ENCODE results near the gene ABHD5.

The ABHD5 gene

DNA sequence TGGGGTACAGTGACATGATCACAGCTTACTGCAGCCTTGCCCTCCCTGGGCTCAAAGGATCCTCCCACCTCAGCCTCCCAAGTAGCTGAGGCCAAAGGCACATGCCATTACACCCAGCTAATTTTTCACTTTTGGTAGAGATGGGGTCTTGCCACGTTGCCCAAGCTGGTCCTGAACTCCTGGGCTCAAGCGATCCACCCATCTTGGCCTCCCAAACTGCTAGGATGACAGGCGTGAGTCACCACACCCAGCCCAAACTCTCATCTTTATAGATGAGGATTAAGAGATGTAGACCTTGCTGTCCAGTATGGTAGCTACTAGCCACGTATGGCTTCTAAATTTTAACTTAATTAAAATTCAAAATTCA is 4.4 kb upstream of the ABHD5 start:
- DNase-seq: no peak

DNA sequence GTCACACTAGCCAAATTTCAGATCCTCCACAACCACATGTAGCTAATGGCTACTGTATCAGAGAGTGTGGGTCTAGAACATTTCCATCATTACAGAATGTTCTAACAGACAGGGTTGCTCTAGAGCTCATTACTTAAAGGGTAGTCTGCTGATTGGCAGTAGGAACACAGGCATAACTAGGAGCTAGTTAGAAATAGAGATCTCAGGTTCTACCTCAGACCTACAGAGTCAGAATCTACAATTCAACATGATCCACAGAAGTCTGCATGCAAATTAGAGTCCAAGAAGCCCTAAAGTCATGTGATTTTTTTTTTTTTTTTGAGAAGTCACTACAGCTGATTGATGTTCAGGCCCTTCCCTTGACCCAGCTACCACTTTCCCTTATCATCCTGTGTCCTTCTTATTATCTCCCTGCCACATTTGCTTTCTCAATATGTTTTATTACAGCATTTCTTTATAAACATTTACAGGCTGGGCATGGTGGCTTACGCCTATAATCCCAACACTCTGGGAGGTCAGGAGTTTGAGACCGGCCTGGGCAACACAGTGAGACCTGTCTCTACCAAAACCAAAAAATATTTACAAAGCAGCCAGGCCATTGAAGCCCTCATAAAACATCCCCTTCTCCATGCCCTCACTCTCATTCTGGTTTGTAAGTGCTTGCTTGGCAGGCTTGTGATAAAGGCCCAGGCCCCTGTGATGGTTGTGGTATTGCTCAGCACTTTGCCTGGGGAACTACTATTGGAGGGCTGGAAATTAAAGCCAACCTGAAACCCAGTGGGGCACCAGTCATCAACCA is 3.8 kb upstream of the ABHD5 start:
- DNase-seq: no peak

DNA sequence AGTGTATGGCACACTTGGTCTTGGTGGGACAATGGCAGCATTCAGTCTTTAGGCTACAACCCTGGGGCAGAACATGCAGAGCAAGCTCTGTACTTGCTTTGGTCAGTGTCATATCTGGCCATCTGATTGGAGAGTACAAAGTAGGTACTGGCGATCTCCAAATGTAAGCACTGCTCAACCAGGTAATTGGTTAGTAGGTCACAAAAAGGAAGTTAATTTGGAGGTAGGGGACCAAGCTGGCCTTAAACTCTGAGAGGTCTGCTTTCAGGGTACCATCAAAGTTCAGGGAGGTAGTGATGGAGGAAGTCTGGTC is 3.3 kb upstream of the ABHD5 start:
- DNase-seq: no peak

DNA sequence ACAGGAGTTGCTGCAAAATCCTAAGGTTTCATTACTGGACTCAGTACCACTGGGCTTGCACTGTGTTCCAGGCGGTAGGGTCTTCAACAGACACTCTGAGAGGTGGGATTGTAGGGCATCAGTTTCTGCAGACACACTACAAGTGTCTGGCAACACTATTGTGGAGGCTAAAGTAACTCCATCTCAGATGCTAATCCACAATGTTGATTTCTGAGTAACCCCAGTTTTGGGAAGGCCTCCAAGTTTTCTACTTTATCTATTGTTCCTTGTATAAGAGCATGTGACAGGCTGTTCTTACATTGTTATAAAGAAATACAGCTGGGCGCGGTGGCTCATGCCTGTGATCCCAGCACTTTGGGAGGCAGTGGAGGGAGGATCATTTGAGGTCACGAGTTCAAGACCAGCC is 2.5 kb upstream of the ABHD5 start:
- no peak for DNase-seq

DNA sequence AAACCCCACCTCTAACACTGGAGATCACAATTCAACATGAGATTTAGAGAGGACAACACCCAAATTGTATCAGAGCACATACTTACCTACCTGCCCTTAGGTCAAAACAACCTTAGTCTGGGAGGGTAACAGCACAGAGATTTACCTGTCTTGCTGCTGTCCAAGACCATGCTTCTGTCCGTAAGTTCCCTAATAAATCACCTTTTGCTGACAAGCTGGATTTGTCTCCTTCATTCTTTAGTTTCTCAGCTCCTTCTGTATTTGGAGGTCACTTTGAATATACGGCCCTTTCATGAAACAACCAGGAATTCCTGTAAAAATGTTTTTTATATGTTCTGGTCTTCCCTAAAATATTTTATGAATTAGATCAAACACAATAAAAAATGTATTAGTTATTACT is 1.6 kb upstream of the ABHD5 start:
- no peak for DNase-seq

DNA sequence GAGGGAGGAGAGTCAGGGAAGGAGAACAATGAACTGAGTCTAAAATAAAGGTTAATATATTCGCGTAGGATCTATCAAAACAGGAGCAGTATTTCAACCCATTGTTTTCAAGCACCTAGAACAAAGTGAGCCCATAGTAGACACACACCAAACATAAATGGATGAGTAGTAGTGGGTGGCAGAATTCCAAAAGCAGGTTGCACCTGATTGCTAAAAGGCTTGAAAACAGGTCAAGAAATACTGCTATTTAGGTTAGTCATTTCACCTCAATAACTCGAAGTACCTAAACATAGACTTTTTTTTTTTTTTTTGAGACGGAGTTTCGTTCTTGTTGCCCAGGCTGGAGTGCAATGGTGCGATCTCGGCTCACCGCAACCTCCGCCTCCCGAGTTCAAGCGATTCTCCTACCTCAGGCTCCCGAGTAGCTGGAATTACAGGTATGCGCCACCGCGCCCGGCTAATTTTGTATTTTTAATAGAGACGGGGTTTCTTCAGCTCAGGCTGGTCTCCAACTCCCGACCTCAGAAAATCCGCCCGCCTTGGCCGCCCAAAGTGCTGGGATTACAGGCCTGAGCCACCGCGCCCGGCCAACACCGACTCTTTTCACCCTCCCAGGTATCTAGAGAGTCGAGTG is 855 bp upstream of the ABHD5 start:
- no peak for DNase-seq

DNA sequence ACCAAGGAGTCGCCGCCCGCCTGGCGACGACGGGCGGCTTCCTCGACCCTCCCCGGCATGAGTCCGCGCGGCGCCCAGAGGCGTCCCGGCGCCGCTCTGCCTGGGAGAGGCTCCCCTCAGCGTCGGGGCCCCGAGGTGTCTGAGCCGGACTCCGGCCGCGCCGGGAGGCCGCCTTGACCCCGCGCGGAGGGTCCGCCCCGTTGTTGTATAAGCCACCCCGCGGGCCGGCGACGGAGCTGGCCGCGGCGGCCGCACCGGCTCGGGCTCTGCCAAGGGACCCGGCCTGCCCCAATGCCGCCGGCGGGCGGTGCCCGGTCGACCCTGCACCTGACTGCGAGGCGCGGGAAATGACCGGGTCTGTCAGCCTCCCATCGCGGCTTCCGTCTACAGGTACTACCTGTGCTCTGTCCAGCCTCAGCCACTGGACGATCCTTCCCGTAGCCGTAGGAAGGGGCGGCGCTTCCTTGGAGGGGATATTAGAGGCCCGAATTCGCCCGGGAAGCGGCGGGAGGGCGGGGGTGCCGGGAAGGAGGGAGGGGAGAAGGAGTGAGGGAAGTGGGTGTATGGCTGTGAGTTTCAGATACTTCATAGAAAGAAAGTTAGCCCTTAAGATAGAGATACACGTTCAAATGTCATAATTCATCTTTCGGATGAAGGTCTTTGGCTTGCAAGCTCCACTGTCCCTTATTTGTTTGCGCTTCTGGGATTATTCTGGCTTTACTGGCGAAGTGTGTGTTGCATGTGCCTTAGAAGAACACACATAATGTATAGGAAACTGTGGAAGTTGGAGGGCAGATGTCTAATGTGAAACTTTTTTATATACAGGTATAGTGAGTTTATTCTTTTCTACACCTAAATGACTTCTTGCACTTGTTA is 620 bp downstream of the ABHD5 start:
- peak; percentile 55 for DNase-seq

DNA sequence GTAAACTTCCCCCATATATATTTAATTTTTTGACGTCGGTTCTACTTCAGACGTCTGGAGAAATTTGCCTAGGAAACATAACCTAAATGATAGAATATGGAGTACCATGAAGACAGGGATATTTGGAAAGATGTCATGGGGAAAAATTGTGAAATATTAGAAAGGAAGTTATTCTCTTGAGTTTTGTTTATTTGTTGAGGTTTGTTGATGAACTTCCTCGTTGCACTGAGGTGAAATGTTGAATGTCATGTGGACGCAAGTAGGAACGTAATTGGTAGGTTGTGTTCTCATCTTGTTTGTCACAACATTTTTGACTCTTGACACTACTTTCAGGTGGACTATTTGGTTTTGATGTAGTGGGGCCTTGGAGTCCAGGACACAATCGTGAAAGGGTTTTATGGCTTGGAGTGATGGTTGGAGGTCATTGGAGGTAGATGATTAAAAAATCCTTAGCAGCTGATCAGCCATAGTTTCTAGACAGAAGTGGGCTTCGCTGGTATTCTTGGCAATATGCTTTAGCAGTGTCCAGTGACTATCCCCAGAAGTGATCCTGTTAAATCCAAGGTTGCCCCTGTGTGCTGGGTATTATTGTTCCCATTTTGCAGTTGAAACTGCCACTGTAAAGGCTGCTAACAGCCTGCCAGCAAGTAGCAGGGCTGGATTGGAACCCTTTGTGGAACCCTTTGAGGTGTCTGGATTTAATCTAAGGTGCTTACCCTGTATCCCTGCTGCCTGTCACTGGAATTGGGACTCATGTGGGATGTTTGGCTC is 1.5 kb downstream of the ABHD5 start:
- DNase-seq: no peak

DNA sequence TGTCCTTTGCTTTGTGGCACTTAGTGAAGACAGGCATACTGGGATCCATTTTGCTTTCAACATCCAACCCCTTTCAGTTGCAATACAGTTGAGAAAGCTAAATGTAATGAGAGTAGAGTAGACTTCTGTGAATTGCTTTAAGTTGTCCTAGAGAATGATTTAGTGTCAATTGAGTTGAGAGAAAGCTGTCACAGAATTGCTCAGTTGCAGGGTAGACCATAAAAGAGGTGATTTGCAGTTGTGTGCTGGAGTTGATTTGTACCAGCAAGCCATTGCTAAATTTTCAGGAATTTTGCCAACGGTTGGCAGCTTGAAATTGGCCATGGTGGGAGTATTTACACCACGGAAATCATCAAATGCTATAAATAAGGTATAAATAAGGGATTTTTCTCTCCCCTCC is 2.2 kb downstream of the ABHD5 start:
- no peak for DNase-seq

DNA sequence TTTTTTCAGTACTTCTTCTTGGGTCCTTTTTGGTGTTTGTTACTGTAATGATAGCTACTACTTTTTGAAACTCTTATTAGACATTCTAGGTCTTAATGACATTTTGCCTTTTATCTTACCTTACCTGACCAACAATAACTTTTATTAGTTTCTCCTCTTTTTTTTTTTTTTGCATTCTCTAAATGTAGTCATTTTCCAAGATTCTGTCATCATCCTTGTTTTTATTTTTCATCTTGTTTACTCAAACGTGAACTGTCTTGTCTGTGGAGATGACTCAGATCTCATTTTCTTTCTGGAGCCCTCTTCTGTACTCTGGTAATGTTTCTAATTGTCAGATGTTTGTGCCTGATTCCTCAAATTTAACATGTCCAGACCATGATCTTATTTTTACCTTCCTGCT is 2.9 kb downstream of the ABHD5 start:
- no peak for DNase-seq

DNA sequence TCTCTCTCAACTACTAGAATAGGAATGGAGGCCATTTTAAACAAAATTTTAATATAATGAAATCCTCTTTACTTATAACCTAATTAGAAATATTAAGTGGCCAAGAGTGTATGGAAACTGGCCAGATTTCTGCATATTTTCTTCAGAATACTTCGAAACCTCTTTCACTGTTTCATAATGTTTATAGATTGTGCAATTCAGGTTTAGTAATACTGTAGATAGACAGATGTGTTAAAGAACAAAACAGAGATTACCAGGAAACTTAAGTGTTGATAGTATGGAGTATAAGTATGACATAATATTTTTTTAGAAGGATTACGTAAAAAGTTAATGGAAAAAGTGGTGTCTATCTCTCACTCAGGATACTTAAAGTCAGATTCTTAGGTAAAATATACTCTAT is 4.7 kb downstream of the ABHD5 start:
- no peak for DNase-seq

DNA sequence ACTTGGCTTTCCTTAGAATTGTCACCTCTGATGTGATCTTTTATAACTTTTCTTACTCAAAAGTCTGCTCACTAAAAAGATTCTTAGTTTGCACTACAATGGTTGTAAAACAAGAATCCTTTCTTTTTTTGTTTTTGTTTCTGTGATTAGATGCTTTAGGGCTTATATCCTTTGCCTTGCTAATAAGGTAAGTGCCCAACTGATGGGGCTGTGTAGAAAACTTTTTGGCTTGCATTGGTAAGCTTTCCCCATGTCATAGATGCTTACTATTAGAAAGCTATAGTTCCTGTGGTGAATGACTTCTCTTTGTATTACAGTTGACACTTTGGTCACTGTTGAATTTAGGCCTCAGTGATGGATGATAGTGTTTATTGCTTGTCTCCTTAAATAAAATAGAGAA is 5.1 kb downstream of the ABHD5 start:
- no peak for DNase-seq

DNA sequence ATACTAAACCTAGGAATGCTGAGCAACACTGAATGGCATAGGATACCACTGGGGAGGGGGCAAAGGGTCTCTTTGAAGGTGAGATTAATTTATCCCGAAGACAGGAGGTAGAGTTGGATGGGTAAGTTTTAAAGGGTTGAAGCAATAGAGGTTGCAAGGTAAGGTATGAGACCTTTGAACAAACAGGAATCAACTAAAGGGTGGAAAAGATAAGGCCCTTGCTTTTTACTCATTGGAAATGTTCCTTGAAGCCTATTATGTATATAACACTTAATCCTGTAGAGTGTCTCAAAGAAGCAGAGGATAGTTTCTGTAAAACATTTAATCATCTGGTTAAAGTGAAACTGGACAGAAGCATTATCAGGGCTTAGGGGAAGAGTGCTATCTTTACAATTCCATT is 5.7 kb downstream of the ABHD5 start:
- DNase-seq: no peak

DNA sequence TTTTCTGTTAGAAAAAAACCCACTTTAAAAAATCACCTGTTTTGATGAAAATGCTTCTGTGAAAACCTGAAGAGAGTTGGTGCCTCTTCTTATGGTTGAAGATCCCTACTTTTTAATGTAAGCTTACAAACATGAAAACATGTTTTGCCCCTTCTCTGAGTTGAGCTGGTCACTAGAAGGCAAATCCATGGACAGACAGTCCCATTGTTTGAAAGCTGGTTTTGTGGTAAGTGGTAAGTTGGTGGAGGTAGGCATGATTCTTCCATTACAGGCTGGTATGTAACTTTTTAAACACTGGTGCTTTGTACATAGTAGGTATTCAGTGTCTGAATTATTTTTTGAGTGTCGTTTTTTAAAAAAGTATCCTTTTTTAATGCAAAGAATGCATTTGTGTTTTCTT is 6.1 kb downstream of the ABHD5 start:
- DNase-seq: no peak

DNA sequence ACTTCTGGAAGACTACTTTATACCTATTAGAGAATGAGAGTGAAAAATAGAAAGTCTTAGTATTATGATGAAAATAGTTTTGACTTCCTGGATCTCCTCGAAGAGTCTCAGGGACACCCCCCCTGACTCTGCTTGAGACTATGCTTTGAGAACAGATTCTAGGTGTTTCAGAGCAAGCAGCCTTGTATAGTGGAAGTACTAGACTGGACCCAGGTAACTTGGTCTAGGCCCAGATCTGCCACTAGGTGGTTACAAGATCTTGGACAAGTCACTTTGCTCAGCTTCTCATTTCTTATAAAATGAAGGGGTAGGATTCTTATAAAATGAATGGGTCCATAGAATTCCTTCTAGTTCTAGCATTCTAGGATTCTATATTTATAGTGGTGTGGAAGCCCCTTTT is 9.1 kb downstream of the ABHD5 start:
- peak; percentile 13 for DNase-seq

DNA sequence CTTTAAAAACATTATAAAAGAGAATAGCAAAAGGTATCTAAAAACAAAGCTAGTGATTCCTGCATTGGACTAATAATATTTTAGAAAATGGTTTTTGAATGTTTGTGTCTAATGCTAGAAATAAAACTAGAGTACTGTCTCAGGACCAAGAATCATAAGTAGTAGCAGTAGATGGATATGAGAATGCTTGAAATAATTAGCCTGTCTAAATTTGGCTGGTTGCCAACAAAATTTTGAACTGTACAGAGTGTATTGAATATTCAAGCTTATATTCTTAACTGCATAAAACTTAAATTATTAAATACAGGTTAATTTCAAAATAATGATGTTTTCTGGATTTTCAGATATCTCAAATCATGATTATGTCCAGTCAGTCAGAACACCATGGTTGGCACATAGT is 14.0 kb downstream of the ABHD5 start:
- no peak for DNase-seq

DNA sequence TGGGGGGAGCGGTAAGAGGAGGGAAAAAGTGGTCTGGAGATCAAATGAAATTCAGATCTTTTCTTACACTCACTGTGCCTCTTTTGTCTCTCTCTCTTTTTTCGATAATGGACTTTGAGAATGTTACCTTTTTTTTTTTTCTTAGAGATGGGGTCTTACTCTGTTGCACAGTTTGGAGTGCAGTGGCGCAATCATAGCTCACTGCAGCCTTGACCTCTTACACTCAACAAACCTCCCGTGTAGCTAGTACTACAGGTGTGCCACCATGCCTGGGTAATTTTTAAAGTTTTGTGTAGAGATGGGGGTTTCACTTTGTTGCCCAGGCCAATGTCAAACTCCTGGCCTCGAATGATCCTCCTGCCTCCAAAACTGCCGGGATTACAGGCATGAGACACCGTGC is 15.6 kb downstream of the ABHD5 start:
- no peak for DNase-seq

DNA sequence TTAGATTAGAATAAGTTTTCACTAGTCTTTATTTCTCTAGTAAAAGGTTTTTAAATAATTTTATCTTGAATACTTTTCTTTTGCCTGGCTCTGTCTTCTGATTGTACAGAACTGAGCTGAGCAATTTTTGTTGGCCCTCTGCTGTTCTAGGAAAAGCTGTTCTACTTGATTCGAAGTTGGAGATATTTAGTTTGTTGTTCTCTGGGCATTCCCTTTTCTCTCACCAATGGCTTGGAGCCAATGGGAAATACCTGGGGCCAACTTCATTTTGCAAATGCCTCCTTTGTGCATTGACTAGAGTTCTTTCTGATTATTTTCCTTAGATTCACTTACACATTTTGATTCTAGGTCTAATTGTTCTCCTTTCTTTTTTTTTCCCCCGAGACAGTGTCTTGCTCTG is 16.5 kb downstream of the ABHD5 start:
- DNase-seq: no peak

DNA sequence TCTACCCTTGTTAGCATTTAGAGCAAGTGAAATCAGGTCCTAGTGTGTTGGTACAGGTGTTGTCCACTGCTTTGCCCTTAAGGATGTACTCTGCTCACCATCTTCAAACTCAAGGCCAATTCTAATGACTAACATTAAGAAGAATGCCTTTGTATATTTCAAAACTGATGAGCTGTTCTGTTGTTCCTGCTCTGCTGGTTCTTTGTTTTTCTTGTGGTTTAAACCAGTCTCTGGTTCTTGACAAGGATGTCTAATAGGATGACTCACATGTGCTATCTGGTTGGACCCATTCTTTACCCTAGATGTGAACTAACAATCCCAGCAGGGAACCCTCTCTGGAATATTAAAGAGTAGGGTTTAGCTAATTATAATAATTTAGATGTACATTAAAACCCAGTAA is 17.3 kb downstream of the ABHD5 start:
- DNase-seq: no peak

DNA sequence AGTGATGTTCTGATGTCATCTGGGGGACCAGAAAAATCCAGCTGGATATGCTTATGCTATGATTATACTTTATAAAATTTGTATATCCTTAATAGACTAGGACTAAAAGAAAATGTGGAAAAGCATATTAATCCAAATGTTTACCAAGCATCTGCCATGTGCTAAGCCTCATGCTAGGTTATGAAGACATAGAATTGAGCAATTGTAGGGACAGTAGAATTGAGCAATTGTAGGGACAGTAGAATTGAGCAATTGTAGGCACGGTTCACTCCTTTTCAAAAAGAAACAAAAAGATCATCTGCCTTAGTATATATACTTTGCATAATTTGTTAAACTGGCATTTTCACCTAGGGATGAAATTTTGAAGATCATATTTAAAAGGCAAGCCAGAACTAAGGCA is 18.3 kb downstream of the ABHD5 start:
- DNase-seq: no peak

DNA sequence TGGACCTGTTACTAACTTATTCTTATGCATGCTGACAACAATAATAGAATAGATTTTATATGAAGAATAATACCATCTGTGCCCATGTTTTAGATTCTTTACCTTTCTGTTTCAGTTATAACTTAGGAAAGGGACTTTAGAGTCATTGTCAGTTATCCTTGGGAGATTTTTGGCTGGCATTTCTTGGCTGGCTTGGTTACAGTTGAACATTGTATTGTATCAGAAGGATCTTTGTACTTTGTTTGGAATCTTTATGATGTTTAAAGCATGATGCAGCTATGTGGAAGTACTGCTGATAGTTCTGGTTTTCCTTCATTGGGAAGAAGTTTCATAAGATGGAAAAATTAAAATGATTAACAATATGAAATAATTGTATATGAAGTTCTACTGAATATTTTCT is 19.9 kb downstream of the ABHD5 start:
- DNase-seq: no peak

DNA sequence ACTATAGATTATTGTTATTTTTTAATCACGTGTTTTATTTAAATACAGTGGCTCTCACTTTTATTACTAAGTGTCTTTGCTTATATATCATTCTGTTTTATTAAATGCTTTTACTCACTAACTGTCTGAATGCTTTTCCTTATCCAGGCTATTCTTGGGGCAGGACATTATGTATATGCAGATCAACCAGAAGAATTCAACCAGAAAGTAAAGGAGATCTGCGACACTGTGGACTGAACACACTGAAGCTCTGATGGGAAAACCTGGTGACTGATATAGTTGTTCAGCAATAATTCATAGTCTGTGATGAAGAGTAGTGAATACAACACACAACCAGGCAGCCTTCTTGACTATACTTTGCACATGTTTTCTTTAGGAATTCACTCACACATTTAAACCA is 27.6 kb downstream of the ABHD5 start:
- DNase-seq: no peak

DNA sequence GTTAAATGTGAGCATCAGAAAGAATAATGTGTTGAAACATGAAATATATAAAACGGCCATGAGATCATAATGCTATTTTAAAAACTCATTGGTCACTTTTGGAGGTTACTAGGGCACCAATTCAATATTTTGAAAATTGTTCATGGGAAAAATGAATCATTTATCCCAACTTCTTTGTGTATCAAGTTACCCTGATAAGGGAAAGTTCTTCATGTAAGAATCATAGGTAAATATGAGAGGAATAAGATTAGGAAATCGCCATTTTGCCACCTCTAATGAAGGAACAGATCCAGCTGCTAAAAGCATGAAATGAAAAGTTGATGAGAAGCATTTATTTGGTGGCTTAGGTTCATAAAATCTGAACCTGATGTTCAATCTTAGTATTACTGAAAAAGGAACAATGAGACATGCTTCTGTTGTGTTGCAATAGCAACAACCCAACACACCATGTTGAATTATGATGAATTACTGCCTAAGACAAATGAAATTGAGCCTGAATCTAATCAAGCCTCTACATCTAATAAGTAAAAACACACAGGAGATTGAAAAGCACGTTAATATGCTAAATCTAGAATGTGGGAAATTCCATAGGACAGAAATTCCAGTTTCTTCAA is 32.5 kb downstream of the ABHD5 start:
- no peak for DNase-seq
